Measurements from ENCODE around the gene ASRGL1.

- TF ChIP-seq CTCF (IDR thresholded peaks at IDR 0.05; ENCODE audit: insufficient read depth, low read depth, low read length) (no peak), EZH2 (IDR thresholded peaks at IDR 0.05; ENCODE audit: insufficient read depth, low read length) (no peak)
Measured at GRCh38 chr11:62433904-62434276, 96.6 kb downstream of the ASRGL1 start.

Data from astrocyte (in vitro differentiated cells and primary cell).